Stomach (tissue), 9 donors: Measurements from ENCODE around the gene SLC25A13. TPM values are rescaled to one million over a fixed set of nuclear protein-coding genes. Genes with fewer than 3 reads are reported as not detected.

Experiments
- DNase-seq, 2 donors: peaks; one replicate each; pipeline versions ENCODE4 v3.0.0 to v3.0.0-alpha.2; 2013 to 2019
- H3K27ac ChIP-seq, 5 donors: fragments of 200-600 bp in 4 of 5; sonication (generic) in 4 of 5; one replicate each; pipeline ENCODE4 v1.5.1; 2013 to 2019; ENCODE audit warnings: mild to moderate bottlenecking in 1 of 5, moderate library complexity in 1 of 5
- H3K27me3 ChIP-seq, 3 donors: fragments of 200-600 bp; sonication (generic); one replicate each; pipeline ENCODE4 v1.5.1; 2017 to 2019; ENCODE audit warnings: mixed run types in 1 of 3
- H3K36me3 ChIP-seq, 4 donors: fragments of 200-600 bp; sonication (generic); 1 replicate in 3 of 4; 2 replicates in 1 of 4; pipeline ENCODE4 v1.5.1; 2016 to 2019
- H3K4me1 ChIP-seq, 4 donors: fragments of 200-600 bp; sonication (generic); one replicate each; pipeline ENCODE4 v1.5.1; 2016 to 2019
- H3K4me3 ChIP-seq, 4 donors: fragments of 200-600 bp; sonication (generic) in 3 of 4; one replicate each; pipeline ENCODE4 v1.5.1; 2016 to 2019; ENCODE audit warnings: mild to moderate bottlenecking in 1 of 4
- H3K9me3 ChIP-seq, 4 donors: fragments of 200-600 bp; sonication (generic); one replicate each; pipeline ENCODE4 v1.5.1; 2016 to 2019
- EP300 ChIP-seq: sonication (generic); formaldehyde crosslinking; IDR thresholded peaks from one replicate; pipeline ENCODE4 v1.6.1; 2017; ENCODE audit warnings: antibody characterized with exemption
- POLR2A ChIP-seq, 4 donors: fragments of 450-650 bp; IDR thresholded peaks; one replicate each; pipeline ENCODE4 v1.6.1; 2016; ENCODE audit warnings: antibody characterized with exemption in 4 of 4, control low read depth in 2 of 4, mild to moderate bottlenecking in 1 of 4, moderate library complexity in 1 of 4
- POLR2AphosphoS5 ChIP-seq, 3 donors: sonication (generic); formaldehyde crosslinking; IDR thresholded peaks; one replicate each; pipeline ENCODE4 v1.6.1; 2016; ENCODE audit warnings: antibody characterized with exemption in 3 of 3
- WGBS, 5 donors: extraction: QIAGEN DNeasy Blood & Tissue Kit in 3 of 5; methylation state at CpG; one replicate each; pipeline versions ENCODE4 v1.1.5 to v1.1.7; 2013 to 2018; 5-methylcytosine and 5-hydroxymethylcytosine counted together
- intact Hi-C: fragments of 100-400 bp; cut with DNase I; formaldehyde crosslinking; loops from one replicate; pipeline ENCODE4 v1.15.1; 2023; ENCODE audit warnings: low total_unique reads
- polyA plus RNA-seq, 3 donors: library from polyadenylated mRNA; stranded (reverse); fragments of 200-250 nt; gene quantifications; one replicate each; pipeline ENCODE4 v1.2.3, GENCODE V29; 2013
- total RNA-seq, 5 donors: library from RNA; depleted of rRNA; stranded (reverse); fragments of >200 nt; gene quantifications; one replicate each; pipeline versions ENCODE4 v1.1.0 to v1.2.3, GENCODE V29; 2014 to 2016
- TF ChIP-seq, protein P1 (sequence below), 7 experiments: fragments of 450-650 bp in 4 of 7; fragments of 200-600 bp in 3 of 7; sonication (generic) in 3 of 7; IDR thresholded peaks; one replicate each; pipeline ENCODE4 v1.5.1; 2016 to 2019; ENCODE audit warnings: antibody characterized with exemption in 7 of 7, control low read depth in 2 of 7, mild to moderate bottlenecking in 1 of 7
- donor health status: healthy with polysubstance abuse.
- donor health status: Bipolar disorder and iron deficiency.
- donor health status: healthy.

SLC25A13 gene
- total and polyA plus RNA-seq, 8 donors, result 4.1 to 72.0 (median 12.0) TPM

DNA sequence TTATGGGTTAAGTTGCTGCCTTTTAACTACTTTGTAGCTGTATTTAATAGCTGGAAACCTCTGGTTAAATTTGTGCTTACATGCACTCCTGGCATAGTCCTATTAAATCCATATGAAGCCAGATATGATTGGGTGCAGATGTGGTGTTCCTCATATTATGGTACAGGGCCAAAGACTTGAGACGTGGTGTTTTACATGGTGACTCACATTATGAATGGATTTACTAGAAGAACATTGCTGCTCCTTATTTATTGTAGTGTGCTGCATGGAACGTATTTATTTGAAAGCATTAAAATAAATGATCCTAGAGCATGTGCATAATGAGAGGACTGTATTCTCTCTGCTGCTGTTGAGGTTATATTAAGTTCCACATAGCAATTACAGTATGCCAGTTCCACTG lies 224.1 kb downstream of the SLC25A13 start:
- no peak overlapping the region for H3K4me3 ChIP-seq
- TF ChIP-seq POLR2AphosphoS5 (IDR thresholded peaks at IDR 0.05), result no peak
- 71 to 78% (median 76%) methylated on average over 2 of the region's 2 CpGs for WGBS, 5 donors
- intact Hi-C loops, result no loop called here
- H3K27ac ChIP-seq, result no peak overlapping the region
- no peaks in the 10 kb centered on the region for H3K4me1 ChIP-seq
- DNase-seq, result no peak
- H3K9me3 ChIP-seq, result peaks cover 0 to 7% (median 3%) of the 10 kb centered on the region in 4 donors
- no peaks in the 10 kb centered on the region for H3K36me3 ChIP-seq
- H3K27me3 ChIP-seq, result no peaks in the 10 kb centered on the region

DNA sequence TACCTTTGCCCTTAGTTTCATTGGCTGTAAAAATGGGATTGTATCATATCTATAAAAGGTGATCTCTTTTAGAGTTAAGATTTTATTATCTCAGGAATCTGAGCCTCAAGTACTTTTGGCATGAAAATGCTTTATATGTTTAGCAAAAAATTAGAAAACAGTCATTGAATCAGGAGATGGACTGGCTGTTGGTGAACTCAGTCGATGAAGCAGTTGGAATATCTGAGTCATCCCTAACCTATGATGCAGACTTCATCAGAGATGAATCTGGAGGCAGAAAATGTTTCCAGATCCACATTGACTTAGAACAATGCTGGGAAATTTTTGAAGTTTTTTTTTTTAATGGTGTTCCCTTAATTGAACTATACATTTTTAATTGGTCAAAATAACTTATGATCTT lies 228.5 kb downstream of the SLC25A13 start:
- Histone ChIP-seq H3K4me1 (no peaks in the 10 kb centered on the region), H3K36me3 (no peaks in the 10 kb centered on the region), H3K9me3 (no peaks in the 10 kb centered on the region), H3K4me3 (no peak overlapping the region), H3K27ac (no peak overlapping the region), H3K27me3 (no peaks in the 10 kb centered on the region)
- TF ChIP-seq EP300 (no peak), POLR2AphosphoS5 (IDR thresholded peaks at IDR 0.05) (no peak), POLR2A (IDR thresholded peaks at IDR 0.05) (no peak)
- TF ChIP-seq, protein P1, sequence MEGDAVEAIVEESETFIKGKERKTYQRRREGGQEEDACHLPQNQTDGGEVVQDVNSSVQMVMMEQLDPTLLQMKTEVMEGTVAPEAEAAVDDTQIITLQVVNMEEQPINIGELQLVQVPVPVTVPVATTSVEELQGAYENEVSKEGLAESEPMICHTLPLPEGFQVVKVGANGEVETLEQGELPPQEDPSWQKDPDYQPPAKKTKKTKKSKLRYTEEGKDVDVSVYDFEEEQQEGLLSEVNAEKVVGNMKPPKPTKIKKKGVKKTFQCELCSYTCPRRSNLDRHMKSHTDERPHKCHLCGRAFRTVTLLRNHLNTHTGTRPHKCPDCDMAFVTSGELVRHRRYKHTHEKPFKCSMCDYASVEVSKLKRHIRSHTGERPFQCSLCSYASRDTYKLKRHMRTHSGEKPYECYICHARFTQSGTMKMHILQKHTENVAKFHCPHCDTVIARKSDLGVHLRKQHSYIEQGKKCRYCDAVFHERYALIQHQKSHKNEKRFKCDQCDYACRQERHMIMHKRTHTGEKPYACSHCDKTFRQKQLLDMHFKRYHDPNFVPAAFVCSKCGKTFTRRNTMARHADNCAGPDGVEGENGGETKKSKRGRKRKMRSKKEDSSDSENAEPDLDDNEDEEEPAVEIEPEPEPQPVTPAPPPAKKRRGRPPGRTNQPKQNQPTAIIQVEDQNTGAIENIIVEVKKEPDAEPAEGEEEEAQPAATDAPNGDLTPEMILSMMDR (IDR thresholded peaks at IDR 0.05), result no peak
- WGBS, 5 donors, result 44 to 74% (median 68%) methylated on average over 1 of the region's 1 CpG
- DNase-seq, result peak in 1 of 2 donors; percentile 27
- intact Hi-C loops, result no loop called here

DNA sequence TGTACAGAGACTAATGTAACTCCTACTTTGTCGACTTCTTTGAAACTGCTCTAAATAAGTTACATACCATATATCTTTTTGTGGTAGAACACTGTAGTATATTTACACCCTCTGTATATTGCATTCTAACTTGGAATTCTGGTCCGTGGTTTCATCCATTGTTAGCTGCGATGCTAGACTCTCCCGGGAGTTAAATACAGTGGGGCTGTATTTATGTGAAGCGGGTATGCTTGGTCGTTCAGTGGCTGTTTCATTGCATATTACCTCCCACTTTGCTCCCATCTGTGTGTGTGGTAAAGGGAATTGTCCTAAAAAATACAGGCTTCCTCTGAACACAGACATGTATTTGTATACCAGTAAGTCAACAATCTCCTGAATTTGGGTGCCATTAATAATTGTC lies 231.1 kb downstream of the SLC25A13 start:
- WGBS, 5 donors, result 84 to 89% (median 86%) methylated on average over 6 of the region's 6 CpGs
- Histone ChIP-seq H3K4me3 (no peak overlapping the region), H3K9me3 (no peaks in the 10 kb centered on the region), H3K27ac (no peak overlapping the region), H3K4me1 (peaks cover 0 to under 1% (median 0%) of the 10 kb centered on the region in 4 donors), H3K36me3 (no peaks in the 10 kb centered on the region), H3K27me3 (no peaks in the 10 kb centered on the region)
- intact Hi-C loops, result no loop called here
- TF ChIP-seq EP300 (no peak), POLR2A (IDR thresholded peaks at IDR 0.05) (no peak), POLR2AphosphoS5 (IDR thresholded peaks at IDR 0.05) (no peak)
- DNase-seq, result no peak

DNA sequence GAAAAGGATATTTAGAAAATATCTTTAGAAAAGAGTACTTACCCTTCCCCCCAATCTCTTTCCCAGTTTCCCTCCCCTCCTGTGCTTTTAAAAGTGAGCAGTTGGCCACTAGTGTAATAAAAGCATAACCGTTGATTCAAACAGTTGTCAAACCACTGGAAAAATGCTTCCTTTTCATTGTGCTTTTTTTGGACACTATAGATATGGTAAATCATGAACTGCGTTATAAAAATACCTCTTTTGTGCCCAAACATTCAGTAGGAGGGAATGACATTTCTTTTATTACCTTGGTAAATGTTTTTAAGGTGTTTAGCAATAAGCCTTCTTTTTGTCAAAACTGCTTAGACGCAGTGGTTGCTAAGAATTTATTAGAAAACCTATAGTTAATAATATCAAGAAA lies 232.4 kb downstream of the SLC25A13 start:
- 66 to 75% (median 70%) methylated on average over 3 of the region's 3 CpGs for WGBS, 5 donors
- H3K27ac ChIP-seq, result no peak overlapping the region
- no peaks in the 10 kb centered on the region for H3K36me3 ChIP-seq
- no peak for DNase-seq
- H3K27me3 ChIP-seq, result no peaks in the 10 kb centered on the region
- no peaks in the 10 kb centered on the region for H3K9me3 ChIP-seq
- intact Hi-C loops, result no loop called here
- H3K4me3 ChIP-seq, result no peak overlapping the region
- no peak for TF ChIP-seq EP300
- TF ChIP-seq POLR2AphosphoS5 (IDR thresholded peaks at IDR 0.05), result no peak
- no peak for TF ChIP-seq POLR2A (IDR thresholded peaks at IDR 0.05)
- TF ChIP-seq, protein P1 (IDR thresholded peaks at IDR 0.05), result no peak
- H3K4me1 ChIP-seq, result peaks cover 0 to 8% (median 4%) of the 10 kb centered on the region in 4 donors

DNA sequence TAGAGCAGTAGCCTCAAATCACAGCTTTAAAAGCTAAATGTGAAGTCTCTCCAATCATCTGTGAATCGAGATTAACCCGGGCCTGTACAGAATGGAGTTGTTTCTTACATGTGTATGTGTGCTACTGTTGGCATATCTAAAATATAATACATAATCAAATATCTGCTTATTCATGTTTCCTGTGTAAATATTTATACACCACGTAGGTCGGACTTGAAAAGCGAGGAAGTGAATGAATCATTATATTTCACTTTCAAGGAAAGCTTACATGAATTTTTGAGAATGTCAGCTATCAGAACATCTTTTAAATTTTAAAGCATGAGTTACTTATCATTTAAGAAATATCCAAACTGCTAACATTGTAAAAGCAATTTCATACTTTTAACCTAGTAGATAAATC lies 233.3 kb downstream of the SLC25A13 start:
- H3K27me3 ChIP-seq, result no peaks in the 10 kb centered on the region
- intact Hi-C loops, result no loop called here
- H3K4me1 ChIP-seq, result peaks cover 0 to 8% (median 4%) of the 10 kb centered on the region in 4 donors
- peak in 1 of 2 donors; percentile 51 for DNase-seq
- TF ChIP-seq POLR2AphosphoS5 (IDR thresholded peaks at IDR 0.05), result peak in 1 of 3 donors; percentile 23
- TF ChIP-seq, protein P1 (IDR thresholded peaks at IDR 0.05), result no peak
- no peak for TF ChIP-seq EP300
- 21 to 48% (median 35%) methylated on average over 5 of the region's 5 CpGs for WGBS, 5 donors
- H3K9me3 ChIP-seq, result no peaks in the 10 kb centered on the region
- H3K27ac ChIP-seq, result no peak overlapping the region
- H3K4me3 ChIP-seq, result no peak overlapping the region
- H3K36me3 ChIP-seq, result no peaks in the 10 kb centered on the region
